ENCODE data around the gene GRXCR2.

Gene GRXCR2

GRCh38 chr5:145811834-145812625, 60.8 kb downstream of the GRXCR2 start:
- no peaks in the 10 kb centered on the region for H3K27me3 ChIP-seq (ENCODE audit: control insufficient read depth, low read length)
- no peak overlapping the region for H3K4me2 ChIP-seq (ENCODE audit: low read length)

More at GRCh38 chr5:145811834-145812625, 60.8 kb downstream of the GRXCR2 start:
- H3K9me2 ChIP-seq (replicated peaks; ENCODE audit: control insufficient read depth, low read length) = no peaks in the 10 kb centered on the region
- H3K79me2 ChIP-seq (ENCODE audit: control insufficient read depth, low read length) = no peaks in the 10 kb centered on the region
- H3K4me3 ChIP-seq (ENCODE audit: low read length) = no peak overlapping the region
- TF ChIP-seq CTCF (IDR thresholded peaks at IDR 0.05; ENCODE audit: low read depth, low read length, poor library complexity, severe bottlenecking) = no peak
- TF ChIP-seq EZH2phosphoT487 (IDR thresholded peaks at IDR 0.05; ENCODE audit: borderline replicate concordance, low read length) = no peak
- H3K4me1 ChIP-seq (ENCODE audit: control insufficient read depth, low read length) = no peaks in the 10 kb centered on the region
- no peaks in the 10 kb centered on the region for H4K20me1 ChIP-seq (ENCODE audit: control insufficient read depth, insufficient read depth, low read depth, low read length)
- no peak overlapping the region for H3K27ac ChIP-seq (ENCODE audit: low read depth, low read length)
- H3K36me3 ChIP-seq (ENCODE audit: control insufficient read depth, low read length) = no peaks in the 10 kb centered on the region
- H3F3A ChIP-seq (ENCODE audit: control insufficient read depth, insufficient read depth) = no peaks in the 10 kb centered on the region
- peaks cover 8% of the 10 kb centered on the region for H3K9me3 ChIP-seq (ENCODE audit: control insufficient read depth, insufficient read depth, low read length)
